Measurements from ENCODE around the gene SAT1.

The SAT1 gene

DNA sequence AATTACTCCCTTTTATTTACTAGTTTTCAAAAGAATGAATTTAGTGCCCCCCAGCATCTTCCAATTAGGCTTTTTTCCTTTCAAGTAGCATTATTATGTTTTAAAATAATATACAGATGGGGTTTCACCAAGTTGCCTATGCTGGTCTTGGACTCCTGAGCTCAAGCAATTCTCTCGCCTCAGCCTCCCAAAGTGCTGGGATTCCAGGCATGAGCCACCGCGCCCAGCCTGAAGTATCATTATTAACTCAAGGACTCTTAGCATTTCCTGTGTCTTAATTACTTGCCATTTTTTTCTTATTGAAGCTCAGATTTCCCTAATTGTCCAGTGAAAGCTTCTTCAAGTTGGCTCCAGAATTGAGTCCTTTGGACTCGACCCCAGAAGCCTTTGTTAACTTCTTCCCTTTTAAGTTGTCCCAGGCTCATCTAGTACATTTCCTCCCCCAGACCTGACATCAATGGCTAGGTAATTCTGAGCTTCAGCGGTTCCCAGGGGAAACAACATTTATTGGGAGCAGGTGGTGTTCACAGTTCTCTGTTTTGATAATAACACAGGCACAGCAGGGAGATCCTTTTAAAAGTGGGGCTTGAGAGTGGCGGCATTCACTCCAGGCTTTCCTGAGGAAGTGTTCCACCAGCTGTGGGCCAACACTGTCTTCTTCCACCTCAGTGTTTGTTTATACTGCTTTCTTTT is 10.0 kb downstream of the SAT1 start:
- H3K27ac ChIP-seq (ENCODE audit: low read length), result no peak overlapping the region
- no peaks in the 10 kb centered on the region for H3K27me3 ChIP-seq (ENCODE audit: control insufficient read depth, insufficient read depth, low read length)
- H3K9me3 ChIP-seq (ENCODE audit: control insufficient read depth, low read depth, low read length), result no peaks in the 10 kb centered on the region
- H3K4me1 ChIP-seq (ENCODE audit: control insufficient read depth, low read depth, low read length), result peaks cover 5% of the 10 kb centered on the region
- no peak overlapping the region for H3K4me3 ChIP-seq (ENCODE audit: low read length)
- no peaks in the 10 kb centered on the region for H3K36me3 ChIP-seq (ENCODE audit: control insufficient read depth, low read depth, low read length)
- H3K9ac ChIP-seq (ENCODE audit: low read length), result no peak overlapping the region

- Histone ChIP-seq H3K27me3 (ENCODE audit: control insufficient read depth, insufficient read depth, low read length) (no peaks in the 10 kb centered on the region), H3K4me1 (ENCODE audit: control insufficient read depth, low read depth, low read length) (peaks cover 5% of the 10 kb centered on the region), H3K27ac (ENCODE audit: low read length) (no peak overlapping the region)
Observed at GRCh38 chrX:23795221-23795620, 12.2 kb downstream of the SAT1 start.

DNA sequence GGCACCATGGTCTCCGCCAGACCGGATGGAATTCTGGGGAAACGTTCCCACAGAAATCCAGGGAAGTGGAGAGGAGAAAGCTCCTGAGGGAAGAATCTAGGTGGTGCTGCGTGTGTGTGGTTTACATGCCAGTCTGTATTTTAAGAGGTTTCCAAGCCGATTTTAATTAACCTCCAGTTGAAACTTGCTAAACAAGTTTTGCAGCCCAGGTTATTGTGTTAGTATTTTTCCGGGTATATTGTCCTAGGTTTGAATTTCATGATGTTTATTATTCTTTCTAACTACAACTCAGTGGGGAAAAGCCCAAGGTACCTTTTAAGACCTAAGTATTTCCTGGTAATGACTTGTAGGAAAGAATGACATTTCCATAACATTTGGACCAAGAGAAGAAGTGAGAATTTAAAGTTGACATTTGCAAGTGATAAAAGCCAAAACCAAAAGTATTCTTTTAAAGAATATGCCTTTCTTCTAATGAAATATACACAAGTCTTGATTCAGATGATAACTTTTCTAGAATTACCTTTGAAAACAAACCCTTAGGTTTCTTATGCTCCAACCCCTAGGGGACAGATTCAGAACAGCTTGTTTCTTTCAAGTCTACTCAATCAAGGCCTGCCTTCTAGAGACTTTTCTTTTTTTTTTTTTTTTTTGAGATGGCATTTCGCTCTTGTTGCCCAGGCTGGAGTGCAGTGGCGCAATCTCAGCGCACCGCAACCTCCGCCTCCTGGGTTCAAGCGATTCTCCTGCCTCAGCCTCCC is 14.6 kb downstream of the SAT1 start:
- peaks cover 5% of the 10 kb centered on the region for H3K4me1 ChIP-seq (ENCODE audit: control insufficient read depth, low read depth, low read length)
- H3K4me3 ChIP-seq (ENCODE audit: low read length), result no peak overlapping the region
- no peaks in the 10 kb centered on the region for H3K9me3 ChIP-seq (ENCODE audit: control insufficient read depth, low read depth, low read length)
- no peak overlapping the region for H3K9ac ChIP-seq (ENCODE audit: low read length)
- H3K27me3 ChIP-seq (ENCODE audit: control insufficient read depth, insufficient read depth, low read length), result no peaks in the 10 kb centered on the region
- H3K27ac ChIP-seq (ENCODE audit: low read length), result no peak overlapping the region
- no peaks in the 10 kb centered on the region for H3K36me3 ChIP-seq (ENCODE audit: control insufficient read depth, low read depth, low read length)

More at GRCh38 chrX:23795221-23795620, 12.2 kb downstream of the SAT1 start:
- no peaks in the 10 kb centered on the region for H3K9me3 ChIP-seq (ENCODE audit: control insufficient read depth, low read depth, low read length)
- no peak overlapping the region for H3K9ac ChIP-seq (ENCODE audit: low read length)
- H3K36me3 ChIP-seq (ENCODE audit: control insufficient read depth, low read depth, low read length), result no peaks in the 10 kb centered on the region
- no peak overlapping the region for H3K4me3 ChIP-seq (ENCODE audit: low read length)

DNA sequence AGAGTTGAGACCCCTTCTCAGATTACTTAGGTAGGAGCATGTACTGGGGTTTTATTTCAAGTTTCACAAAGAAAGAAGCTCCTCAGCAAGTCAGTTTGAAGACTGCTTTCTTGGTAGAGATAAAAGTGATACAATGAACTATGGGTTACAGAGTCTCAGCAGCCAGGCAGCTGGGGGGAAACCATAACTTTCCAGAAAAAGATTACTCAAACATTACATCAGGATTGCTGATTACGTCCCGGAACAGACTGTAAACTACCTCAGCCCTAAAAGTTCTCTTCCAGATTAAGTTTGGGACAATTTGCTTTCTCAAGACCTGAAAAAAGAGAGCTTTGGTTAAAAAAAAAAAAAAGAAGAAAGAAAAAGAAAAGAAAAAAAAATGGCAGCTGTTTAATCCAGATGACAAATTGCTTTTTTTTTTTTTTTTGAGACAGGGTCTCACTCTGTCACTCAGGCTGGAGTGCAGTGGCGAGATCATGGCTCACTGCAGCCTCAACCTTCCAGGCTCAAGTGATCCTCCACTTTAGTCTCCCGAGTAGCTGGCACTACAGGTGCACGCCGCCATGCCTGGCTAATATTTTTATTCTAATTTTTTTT is 16.6 kb downstream of the SAT1 start:
- H3K27ac ChIP-seq (ENCODE audit: low read length), result no peak overlapping the region
- no peaks in the 10 kb centered on the region for H3K27me3 ChIP-seq (ENCODE audit: control insufficient read depth, insufficient read depth, low read length)
- H3K9ac ChIP-seq (ENCODE audit: low read length), result no peak overlapping the region
- H3K4me1 ChIP-seq (ENCODE audit: control insufficient read depth, low read depth, low read length), result no peaks in the 10 kb centered on the region
- no peaks in the 10 kb centered on the region for H3K36me3 ChIP-seq (ENCODE audit: control insufficient read depth, low read depth, low read length)
- H3K4me3 ChIP-seq (ENCODE audit: low read length), result no peak overlapping the region
- H3K9me3 ChIP-seq (ENCODE audit: control insufficient read depth, low read depth, low read length), result no peaks in the 10 kb centered on the region

GRCh38 chrX:23802431-23802830 is 19.5 kb downstream of the SAT1 start:
- no peak overlapping the region for H3K4me3 ChIP-seq (ENCODE audit: low read length)
- H3K27ac ChIP-seq (ENCODE audit: low read length), result no peak overlapping the region
- H3K36me3 ChIP-seq (ENCODE audit: control insufficient read depth, low read depth, low read length), result no peaks in the 10 kb centered on the region
- H3K9ac ChIP-seq (ENCODE audit: low read length), result no peak overlapping the region
- H3K4me1 ChIP-seq (ENCODE audit: control insufficient read depth, low read depth, low read length), result no peaks in the 10 kb centered on the region
- H3K27me3 ChIP-seq (ENCODE audit: control insufficient read depth, insufficient read depth, low read length), result no peaks in the 10 kb centered on the region
- no peaks in the 10 kb centered on the region for H3K9me3 ChIP-seq (ENCODE audit: control insufficient read depth, low read depth, low read length)

- Histone ChIP-seq H3K27ac (ENCODE audit: low read length) (no peak overlapping the region), H3K36me3 (ENCODE audit: control insufficient read depth, low read depth, low read length) (no peaks in the 10 kb centered on the region), H3K4me1 (ENCODE audit: control insufficient read depth, low read depth, low read length) (no peaks in the 10 kb centered on the region), H3K4me3 (ENCODE audit: low read length) (no peak overlapping the region), H3K27me3 (ENCODE audit: control insufficient read depth, insufficient read depth, low read length) (no peaks in the 10 kb centered on the region), H3K9ac (ENCODE audit: low read length) (no peak overlapping the region), H3K9me3 (ENCODE audit: control insufficient read depth, low read depth, low read length) (no peaks in the 10 kb centered on the region)
Observed at GRCh38 chrX:23803931-23804381, 21.0 kb downstream of the SAT1 start.

- Histone ChIP-seq H3K27me3 (ENCODE audit: control insufficient read depth, insufficient read depth, low read length) (no peaks in the 10 kb centered on the region), H3K4me3 (ENCODE audit: low read length) (no peak overlapping the region), H3K9ac (ENCODE audit: low read length) (no peak overlapping the region), H3K9me3 (ENCODE audit: control insufficient read depth, low read depth, low read length) (no peaks in the 10 kb centered on the region), H3K4me1 (ENCODE audit: control insufficient read depth, low read depth, low read length) (no peaks in the 10 kb centered on the region), H3K36me3 (ENCODE audit: control insufficient read depth, low read depth, low read length) (no peaks in the 10 kb centered on the region), H3K27ac (ENCODE audit: low read length) (no peak overlapping the region)
Observed at GRCh38 chrX:23804578-23804977, 21.6 kb downstream of the SAT1 start.

GRCh38 chrX:23805389-23805788 is 22.4 kb downstream of the SAT1 start:
- no peak overlapping the region for H3K4me3 ChIP-seq (ENCODE audit: low read length)
- H3K4me1 ChIP-seq (ENCODE audit: control insufficient read depth, low read depth, low read length), result no peaks in the 10 kb centered on the region
- H3K9me3 ChIP-seq (ENCODE audit: control insufficient read depth, low read depth, low read length), result no peaks in the 10 kb centered on the region
- no peak overlapping the region for H3K27ac ChIP-seq (ENCODE audit: low read length)
- no peak overlapping the region for H3K9ac ChIP-seq (ENCODE audit: low read length)
- H3K27me3 ChIP-seq (ENCODE audit: control insufficient read depth, insufficient read depth, low read length), result no peaks in the 10 kb centered on the region
- H3K36me3 ChIP-seq (ENCODE audit: control insufficient read depth, low read depth, low read length), result no peaks in the 10 kb centered on the region

- no peak overlapping the region for H3K4me3 ChIP-seq (ENCODE audit: low read length)
- no peak overlapping the region for H3K9ac ChIP-seq (ENCODE audit: low read length)
- no peaks in the 10 kb centered on the region for H3K4me1 ChIP-seq (ENCODE audit: control insufficient read depth, low read depth, low read length)
- H3K36me3 ChIP-seq (ENCODE audit: control insufficient read depth, low read depth, low read length), result no peaks in the 10 kb centered on the region
- no peaks in the 10 kb centered on the region for H3K27me3 ChIP-seq (ENCODE audit: control insufficient read depth, insufficient read depth, low read length)
- no peaks in the 10 kb centered on the region for H3K9me3 ChIP-seq (ENCODE audit: control insufficient read depth, low read depth, low read length)
- no peak overlapping the region for H3K27ac ChIP-seq (ENCODE audit: low read length)
Observed at GRCh38 chrX:23810279-23810678, 27.3 kb downstream of the SAT1 start.

- Histone ChIP-seq H3K9ac (ENCODE audit: low read length) (no peak overlapping the region), H3K4me3 (ENCODE audit: low read length) (no peak overlapping the region), H3K36me3 (ENCODE audit: control insufficient read depth, low read depth, low read length) (no peaks in the 10 kb centered on the region), H3K9me3 (ENCODE audit: control insufficient read depth, low read depth, low read length) (no peaks in the 10 kb centered on the region), H3K4me1 (ENCODE audit: control insufficient read depth, low read depth, low read length) (no peaks in the 10 kb centered on the region), H3K27ac (ENCODE audit: low read length) (no peak overlapping the region), H3K27me3 (ENCODE audit: control insufficient read depth, insufficient read depth, low read length) (no peaks in the 10 kb centered on the region)
Observed at GRCh38 chrX:23811108-23811651, 28.2 kb downstream of the SAT1 start.

- Histone ChIP-seq H3K4me1 (ENCODE audit: control insufficient read depth, low read depth, low read length) (no peaks in the 10 kb centered on the region), H3K4me3 (ENCODE audit: low read length) (no peak overlapping the region), H3K27me3 (ENCODE audit: control insufficient read depth, insufficient read depth, low read length) (no peaks in the 10 kb centered on the region), H3K36me3 (ENCODE audit: control insufficient read depth, low read depth, low read length) (no peaks in the 10 kb centered on the region), H3K9ac (ENCODE audit: low read length) (no peak overlapping the region), H3K9me3 (ENCODE audit: control insufficient read depth, low read depth, low read length) (no peaks in the 10 kb centered on the region), H3K27ac (ENCODE audit: low read length) (no peak overlapping the region)
Observed at GRCh38 chrX:23811656-23812055, 28.7 kb downstream of the SAT1 start.
